ENCODE results near the gene GALC. TPM values are rescaled to one million over a fixed set of nuclear protein-coding genes. Genes with fewer than 3 reads are reported as not detected.

GALC gene
- total RNA-seq, 1 experiment from 2014 or later, result 19.9 TPM

DNA sequence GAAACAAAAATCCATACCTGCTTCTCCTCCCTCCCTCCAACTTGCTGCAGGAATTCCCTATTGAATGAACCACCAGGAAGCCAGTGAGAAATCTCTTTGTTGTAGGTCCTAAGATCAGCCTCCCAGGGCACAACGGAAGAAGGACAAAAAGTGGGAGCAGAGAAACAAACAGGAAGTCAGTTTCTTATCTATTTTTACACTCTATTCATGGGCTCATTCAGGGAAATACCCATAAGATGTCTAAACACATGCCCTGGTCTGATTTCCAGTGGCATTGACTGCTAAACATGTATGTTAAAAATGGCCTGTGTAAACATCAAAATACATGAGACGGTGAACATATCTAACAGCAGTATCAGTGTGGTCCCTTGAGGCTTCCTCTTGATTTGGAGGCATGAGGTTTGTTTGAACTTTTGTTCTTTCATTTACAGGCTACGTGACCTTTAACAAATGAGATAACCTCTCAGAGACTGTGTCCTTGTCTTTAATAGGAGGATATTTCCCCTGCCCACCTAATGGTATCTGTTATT, 30.7 kb upstream of the GALC start:
- H3K4me3 Mint-ChIP-seq (ENCODE audit: unreplicated experiment), result no peak overlapping the region
- ChIA-PET POLR2A (no interaction called here), CTCF (no interaction called here)
- H3K4me1 Mint-ChIP-seq (ENCODE audit: low read depth, unreplicated experiment), result peaks cover 22% of the 10 kb centered on the region
- H3K9me3 Mint-ChIP-seq (ENCODE audit: unreplicated experiment), result peaks cover 12% of the 10 kb centered on the region
- H3K27ac Mint-ChIP-seq (ENCODE audit: unreplicated experiment), result no peak overlapping the region
- Histone ChIP-seq H3K4me1 (peaks cover 21% of the 10 kb centered on the region), H3K27me3 (replicated peaks; ENCODE audit: control insufficient read depth, insufficient read depth, low read length) (no peaks in the 10 kb centered on the region), H3K36me3 (ENCODE audit: control insufficient read depth, insufficient read depth, low read length) (no peaks in the 10 kb centered on the region), H3K4me3 (ENCODE audit: low read depth, low read length) (no peak overlapping the region), H3K9me3 (no peaks in the 10 kb centered on the region)
- H3K36me3 Mint-ChIP-seq (ENCODE audit: insufficient read depth, unreplicated experiment), result no peaks in the 10 kb centered on the region
- H3K27me3 Mint-ChIP-seq (ENCODE audit: insufficient read depth, unreplicated experiment), result peaks cover 10% of the 10 kb centered on the region
- no peak for TF ChIP-seq CTCF (IDR thresholded peaks at IDR 0.05; ENCODE audit: insufficient read depth in 1 of 2, low read depth in 1 of 2, low read length in 1 of 2, severe bottlenecking in 1 of 2, unreplicated experiment in 1 of 2)
- intact Hi-C loops (cut with micrococcal nuclease; ENCODE audit: unreplicated experiment), result loop anchor here (1.0 kb wide), 2 partner anchors 21 to 30 kb away; partner anchors contain the start of gene GALC
- BruUV-seq (replicated peaks), result no TSS peak
- DNase-seq, result no peak

DNA sequence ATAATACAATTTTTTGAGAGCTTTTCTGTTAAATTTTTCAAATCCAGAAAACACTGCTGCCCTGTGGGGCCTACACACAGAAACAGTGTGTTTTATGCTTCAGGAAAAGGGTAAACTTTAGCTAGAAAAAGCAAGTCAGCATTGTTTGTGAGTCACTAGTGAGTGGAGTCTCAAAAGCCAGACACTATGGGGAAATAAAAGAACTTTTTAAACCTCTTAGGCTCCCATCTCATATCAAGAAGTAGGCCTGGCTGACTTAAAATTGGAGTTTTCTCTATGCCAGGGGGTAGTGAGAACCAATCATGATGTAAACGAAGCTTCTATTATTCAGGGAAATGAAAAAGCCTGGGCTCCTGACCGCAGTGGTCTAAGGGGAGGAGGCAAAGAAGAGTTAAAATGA, 24.6 kb upstream of the GALC start:
- no peak overlapping the region for H3K4me3 ChIP-seq (ENCODE audit: low read depth, low read length)
- peaks cover 12% of the 10 kb centered on the region for H3K9me3 Mint-ChIP-seq (ENCODE audit: unreplicated experiment)
- no peak overlapping the region for H3K4me3 Mint-ChIP-seq (ENCODE audit: unreplicated experiment)
- intact Hi-C loops (cut with micrococcal nuclease; ENCODE audit: unreplicated experiment), result no loop called here
- peaks cover 3% of the 10 kb centered on the region for H3K27me3 Mint-ChIP-seq (ENCODE audit: insufficient read depth, unreplicated experiment)
- ChIA-PET POLR2A (no interaction called here), CTCF (no interaction called here)
- no peaks in the 10 kb centered on the region for H3K27me3 ChIP-seq (replicated peaks; ENCODE audit: control insufficient read depth, insufficient read depth, low read length)
- H3K36me3 ChIP-seq (ENCODE audit: control insufficient read depth, insufficient read depth, low read length), result no peaks in the 10 kb centered on the region
- H3K27ac Mint-ChIP-seq (ENCODE audit: unreplicated experiment), result no peak overlapping the region
- no peaks in the 10 kb centered on the region for H3K4me1 Mint-ChIP-seq (ENCODE audit: low read depth, unreplicated experiment)
- no peaks in the 10 kb centered on the region for H3K9me3 ChIP-seq
- BruUV-seq (replicated peaks), result no TSS peak
- H3K36me3 Mint-ChIP-seq (ENCODE audit: insufficient read depth, unreplicated experiment), result no peaks in the 10 kb centered on the region
- no peak for TF ChIP-seq CTCF (IDR thresholded peaks at IDR 0.05; ENCODE audit: insufficient read depth in 1 of 2, low read depth in 1 of 2, low read length in 1 of 2, severe bottlenecking in 1 of 2, unreplicated experiment in 1 of 2)
- H3K4me1 ChIP-seq, result no peaks in the 10 kb centered on the region
- DNase-seq, result no peak

- Mint-ChIP-seq H3K36me3 (ENCODE audit: insufficient read depth, unreplicated experiment) (no peaks in the 10 kb centered on the region), H3K27me3 (ENCODE audit: insufficient read depth, unreplicated experiment) (peaks cover 3% of the 10 kb centered on the region), H3K4me3 (ENCODE audit: unreplicated experiment) (no peak overlapping the region), H3K27ac (ENCODE audit: unreplicated experiment) (no peak overlapping the region), H3K4me1 (ENCODE audit: low read depth, unreplicated experiment) (no peaks in the 10 kb centered on the region), H3K9me3 (ENCODE audit: unreplicated experiment) (peaks cover 12% of the 10 kb centered on the region)
- BruUV-seq (replicated peaks), result no TSS peak
- DNase-seq, result no peak
- TF ChIP-seq CTCF (IDR thresholded peaks at IDR 0.05; ENCODE audit: insufficient read depth in 1 of 2, low read depth in 1 of 2, low read length in 1 of 2, severe bottlenecking in 1 of 2, unreplicated experiment in 1 of 2), result no peak
- ChIA-PET CTCF (no interaction called here), POLR2A (no interaction called here)
- Histone ChIP-seq H3K36me3 (ENCODE audit: control insufficient read depth, insufficient read depth, low read length) (no peaks in the 10 kb centered on the region), H3K27me3 (replicated peaks; ENCODE audit: control insufficient read depth, insufficient read depth, low read length) (no peaks in the 10 kb centered on the region), H3K9me3 (no peaks in the 10 kb centered on the region), H3K4me3 (ENCODE audit: low read depth, low read length) (no peak overlapping the region), H3K4me1 (no peaks in the 10 kb centered on the region)
- intact Hi-C loops (cut with micrococcal nuclease; ENCODE audit: unreplicated experiment), result no loop called here
Observed at GRCh38 chr14:88016768-88017167, 23.8 kb upstream of the GALC start.

Data from Caco-2 (cell line).